Trophoblast cell (in vitro differentiated cells and primary cell): Measurements from ENCODE around the gene AHCYL2.
"Not testable (repeated sequence)": the region's sequence is repeated elsewhere in the genome, so short reads cannot be mapped to it uniquely, and the experiment has no call there.

Experiments
- DNase-seq, 2 donors: peaks; one replicate each; pipeline ENCODE4 v3.0.0-alpha.2; 2016
- H2AFZ ChIP-seq: 2 replicates; pipeline ENCODE4 v1.6.1; 2013; ENCODE audit warnings: low read length, moderate library complexity, mild to moderate bottlenecking; ENCODE audit not compliant: insufficient read depth, poor library complexity
- H2AK5ac ChIP-seq: 2 replicates; pipeline ENCODE4 v1.6.1; 2013; ENCODE audit warnings: mild to moderate bottlenecking, low read length
- H2BK120ac ChIP-seq: 2 replicates; pipeline ENCODE4 v1.6.1; 2013; ENCODE audit warnings: low read length, mild to moderate bottlenecking, moderate library complexity; ENCODE audit not compliant: insufficient read depth, poor library complexity
- H2BK12ac ChIP-seq: 2 replicates; pipeline ENCODE4 v1.6.1; 2013; ENCODE audit warnings: mild to moderate bottlenecking, low read length, moderate library complexity
- H2BK5ac ChIP-seq: 2 replicates; pipeline ENCODE4 v1.6.1; 2013; ENCODE audit warnings: low read length, low read depth, moderate library complexity, mild to moderate bottlenecking; ENCODE audit not compliant: poor library complexity
- H3K14ac ChIP-seq: 2 replicates; pipeline ENCODE4 v1.6.1; 2013; ENCODE audit warnings: mild to moderate bottlenecking, low read length
- H3K18ac ChIP-seq: 2 replicates; pipeline ENCODE4 v1.6.1; 2013; ENCODE audit warnings: mild to moderate bottlenecking, low read length
- H3K23ac ChIP-seq: 2 replicates; pipeline ENCODE4 v1.6.1; 2013; ENCODE audit warnings: low read length
- H3K27ac ChIP-seq: 2 replicates; pipeline ENCODE4 v1.5.1; 2013; ENCODE audit warnings: low read depth, mild to moderate bottlenecking, inconsistent platforms, low read length, moderate library complexity
- H3K27me3 ChIP-seq: 2 replicates; pipeline ENCODE4 v1.6.1; 2013; ENCODE audit warnings: inconsistent platforms, mild to moderate bottlenecking, low read length, moderate library complexity; ENCODE audit not compliant: insufficient read depth
- H3K36me3 ChIP-seq, 2 experiments: 1 replicate in 1 of 2; 2 replicates in 1 of 2; pipeline ENCODE4 v1.6.1; 2013; ENCODE audit warnings: low read length in 2 of 2, mild to moderate bottlenecking in 2 of 2, moderate library complexity in 1 of 2; ENCODE audit not compliant: insufficient read depth in 2 of 2, control insufficient read depth in 1 of 2
- H3K4ac ChIP-seq: 2 replicates; pipeline ENCODE4 v1.6.1; 2013; ENCODE audit warnings: low read depth, mild to moderate bottlenecking, low read length, moderate library complexity
- H3K4me1 ChIP-seq, 2 experiments: 1 replicate in 1 of 2; 2 replicates in 1 of 2; pipeline ENCODE4 v1.6.1; 2013; ENCODE audit warnings: low read length in 2 of 2, mild to moderate bottlenecking in 2 of 2, moderate library complexity in 1 of 2; ENCODE audit not compliant: insufficient read depth in 2 of 2, control insufficient read depth in 1 of 2
- H3K4me2 ChIP-seq: 2 replicates; pipeline ENCODE4 v1.6.1; 2013; ENCODE audit warnings: inconsistent platforms, mild to moderate bottlenecking, low read length, moderate library complexity
- H3K4me3 ChIP-seq: 2 replicates; pipeline ENCODE4 v1.5.1; 2013; ENCODE audit warnings: mild to moderate bottlenecking, low read depth, low read length, inconsistent platforms
- H3K79me1 ChIP-seq: one replicate; pipeline ENCODE4 v1.6.1; 2013; ENCODE audit warnings: low read length
- H3K79me2 ChIP-seq: 2 replicates; pipeline ENCODE4 v1.6.1; 2013; ENCODE audit warnings: low read length, mild to moderate bottlenecking; ENCODE audit not compliant: control insufficient read depth, insufficient read depth, poor library complexity
- H3K9ac ChIP-seq: 2 replicates; pipeline ENCODE4 v1.6.1; 2013; ENCODE audit warnings: mild to moderate bottlenecking, low read length
- H3K9me3 ChIP-seq: 2 replicates; pipeline ENCODE4 v1.6.1; 2013; ENCODE audit warnings: low read depth, mild to moderate bottlenecking, control low read depth, inconsistent platforms, low read length; ENCODE audit not compliant: insufficient read depth
- H4K12ac ChIP-seq: 2 replicates; pipeline ENCODE4 v1.6.1; 2013; ENCODE audit warnings: low read depth, mild to moderate bottlenecking, low read length, moderate library complexity
- H4K8ac ChIP-seq: 2 replicates; pipeline ENCODE4 v1.6.1; 2013; ENCODE audit warnings: low read depth, mild to moderate bottlenecking, low read length, moderate library complexity
- H4K91ac ChIP-seq: one replicate; pipeline ENCODE4 v1.6.1; 2013; ENCODE audit warnings: low read depth, mild to moderate bottlenecking, low read length, moderate library complexity
- WGBS: extraction: QIAGEN DNeasy Blood & Tissue Kit; methylation state at CpG from one replicate; pipeline ENCODE4 v1.1.7; 2013; ENCODE audit warnings: missing lambda C conversion rate; ENCODE audit not compliant: insufficient read length, insufficient coverage; ENCODE audit errors: extremely low coverage; 5-methylcytosine and 5-hydroxymethylcytosine counted together

AHCYL2 gene

DNA sequence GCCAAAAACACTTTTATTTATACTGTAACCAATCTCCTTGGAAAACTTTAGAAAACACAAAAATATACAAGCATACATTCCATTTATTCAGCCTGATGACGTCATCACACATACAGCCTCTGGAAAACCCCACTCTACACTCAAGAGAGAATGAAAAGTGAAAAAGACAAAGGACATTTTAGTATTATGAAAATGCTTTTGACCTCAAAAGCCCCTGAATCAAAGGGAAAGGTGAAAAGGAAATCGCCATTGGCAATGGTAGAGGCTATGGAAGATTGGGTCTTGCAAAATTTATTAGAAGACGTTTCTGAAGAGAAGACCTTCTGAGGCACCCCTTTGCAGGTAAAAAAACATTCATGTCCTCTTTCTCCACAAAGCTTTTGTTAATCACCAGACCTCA, 126.5 kb downstream of the AHCYL2 start:
- H3K27me3 ChIP-seq: no peaks in the 10 kb centered on the region
- no peaks in the 10 kb centered on the region for H3K4me1 ChIP-seq
- no peak overlapping the region for H2BK5ac ChIP-seq
- WGBS: no CpG with 5 or more reads among the region's 3 CpGs
- no peak overlapping the region for H4K91ac ChIP-seq
- no peak overlapping the region for H3K4me3 ChIP-seq
- H3K4ac ChIP-seq: no peak overlapping the region
- H3K23ac ChIP-seq: no peak overlapping the region
- H3K9ac ChIP-seq: no peak overlapping the region
- H3K79me1 ChIP-seq: no peaks in the 10 kb centered on the region
- H3K79me2 ChIP-seq: no peaks in the 10 kb centered on the region
- H3K27ac ChIP-seq: no peak overlapping the region
- no peak overlapping the region for H2BK120ac ChIP-seq
- no peak overlapping the region for H4K8ac ChIP-seq
- H3K14ac ChIP-seq: no peak overlapping the region
- no peak overlapping the region for H2AK5ac ChIP-seq
- no peaks in the 10 kb centered on the region for H3K36me3 ChIP-seq
- no peak for DNase-seq
- H2AFZ ChIP-seq: no peak overlapping the region
- no peak overlapping the region for H3K4me2 ChIP-seq
- no peak overlapping the region for H2BK12ac ChIP-seq
- H4K12ac ChIP-seq: no peak overlapping the region
- no peak overlapping the region for H3K18ac ChIP-seq
- no peaks in the 10 kb centered on the region for H3K9me3 ChIP-seq

DNA sequence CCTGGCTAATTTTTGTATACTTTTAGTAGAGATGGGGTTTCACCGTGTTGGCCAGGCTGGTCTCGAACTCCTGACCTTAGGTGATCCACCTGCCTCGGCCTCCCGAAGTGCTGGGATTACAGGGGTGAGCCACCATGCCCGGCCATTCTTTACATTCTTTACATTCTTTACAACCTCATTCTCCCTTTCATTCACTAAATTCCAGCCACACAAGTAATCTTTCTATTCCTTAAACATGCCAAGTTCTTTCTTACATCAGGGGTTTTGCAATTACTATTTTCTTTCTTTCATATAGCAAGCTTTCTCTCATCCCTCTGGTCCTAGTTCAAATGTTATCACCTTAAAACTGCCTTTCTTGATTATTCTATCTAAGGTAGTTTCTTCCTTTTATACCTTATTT, 128.3 kb downstream of the AHCYL2 start:
- H4K8ac ChIP-seq, H3K23ac ChIP-seq, H3K27me3 ChIP-seq, H3K4ac ChIP-seq, H3K36me3 ChIP-seq, H2AK5ac ChIP-seq, H3K27ac ChIP-seq, H3K9ac ChIP-seq, H4K91ac ChIP-seq, H2BK12ac ChIP-seq, H3K4me2 ChIP-seq, H2BK5ac ChIP-seq, DNase-seq, H3K9me3 ChIP-seq, H2AFZ ChIP-seq, H4K12ac ChIP-seq, H3K79me1 ChIP-seq, H3K79me2 ChIP-seq, H3K18ac ChIP-seq, H3K4me1 ChIP-seq, H3K4me3 ChIP-seq, H2BK120ac ChIP-seq, H3K14ac ChIP-seq: not testable (repeated sequence)
- WGBS: no CpG with 5 or more reads among the region's 5 CpGs

DNA sequence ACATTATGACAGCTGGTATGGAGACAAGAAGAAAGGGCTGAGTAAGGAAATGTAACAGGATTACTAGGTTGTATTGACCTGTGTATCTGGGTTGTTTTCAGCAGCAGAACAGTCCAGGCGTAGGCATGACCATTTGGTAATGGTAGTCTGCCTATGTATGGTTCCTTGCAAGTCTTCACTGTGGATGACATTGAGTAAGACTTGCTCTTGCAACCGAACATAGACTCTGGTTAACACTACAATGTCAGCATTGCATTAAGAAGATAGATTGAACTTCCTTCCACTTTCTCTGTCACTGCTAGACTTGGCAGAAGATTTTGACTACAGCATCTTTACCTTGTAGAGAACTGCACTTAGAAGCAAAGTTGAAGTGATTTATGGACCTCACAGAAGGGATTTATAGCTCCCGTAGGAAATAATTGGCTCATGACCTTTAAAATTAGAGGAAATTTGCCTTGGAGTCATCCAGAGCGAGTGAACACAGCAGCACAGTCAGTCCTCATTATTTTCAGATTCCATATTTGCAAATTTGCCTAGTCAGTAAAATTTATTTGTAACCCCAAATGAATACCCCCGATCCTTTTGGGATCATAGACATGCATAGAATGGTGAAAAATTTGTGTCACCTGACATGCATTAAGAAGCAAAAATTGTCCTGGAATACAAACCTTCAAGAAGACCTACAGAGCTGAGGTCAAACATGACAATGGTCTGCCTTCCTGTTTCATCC, 129.8 kb downstream of the AHCYL2 start:
- Histone ChIP-seq H3K79me2 (no peaks in the 10 kb centered on the region), H3K4ac (no peak overlapping the region), H4K8ac (no peak overlapping the region), H2AFZ (no peak overlapping the region), H2BK5ac (no peak overlapping the region), H3K4me3 (no peak overlapping the region), H4K12ac (no peak overlapping the region), H2AK5ac (no peak overlapping the region), H2BK120ac (no peak overlapping the region), H3K27me3 (no peaks in the 10 kb centered on the region), H3K4me1 (no peaks in the 10 kb centered on the region), H3K4me2 (no peak overlapping the region), H3K9me3 (no peaks in the 10 kb centered on the region), H3K23ac (no peak overlapping the region), H3K79me1 (no peaks in the 10 kb centered on the region), H3K9ac (no peak overlapping the region), H3K14ac (no peak overlapping the region), H3K27ac (no peak overlapping the region), H4K91ac (no peak overlapping the region), H3K36me3 (no peaks in the 10 kb centered on the region), H2BK12ac (no peak overlapping the region), H3K18ac (no peak overlapping the region)
- no CpG with 5 or more reads among the region's 5 CpGs for WGBS
- DNase-seq: no peak

DNA sequence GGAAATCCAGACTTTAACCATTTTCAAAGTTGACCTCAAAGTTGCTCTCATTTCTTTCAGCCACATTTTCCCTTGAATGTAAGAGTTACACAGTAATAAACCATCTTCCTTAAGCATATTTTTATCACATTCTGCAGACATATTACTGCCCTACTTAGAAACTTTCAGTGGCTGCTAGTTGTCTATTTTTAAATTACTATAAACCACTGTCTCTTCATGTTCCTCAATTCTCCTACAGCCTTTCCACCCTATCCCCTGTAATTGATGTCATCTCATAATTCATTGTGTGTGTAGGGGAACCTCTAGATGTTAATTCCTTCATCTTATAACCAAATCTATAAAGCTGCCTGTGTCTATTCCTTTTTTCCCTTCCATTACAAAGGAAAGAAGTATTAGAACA, 131.3 kb downstream of the AHCYL2 start:
- Histone ChIP-seq H3K23ac (no peak overlapping the region), H4K12ac (no peak overlapping the region), H3K14ac (no peak overlapping the region), H2AK5ac (no peak overlapping the region), H3K4me1 (no peaks in the 10 kb centered on the region), H3K18ac (no peak overlapping the region), H3K27me3 (no peaks in the 10 kb centered on the region), H3K36me3 (no peaks in the 10 kb centered on the region), H3K9me3 (no peaks in the 10 kb centered on the region), H3K4me2 (no peak overlapping the region), H4K91ac (no peak overlapping the region), H2BK5ac (no peak overlapping the region), H3K4me3 (no peak overlapping the region), H3K27ac (no peak overlapping the region), H2BK12ac (no peak overlapping the region), H3K79me1 (no peaks in the 10 kb centered on the region), H3K4ac (no peak overlapping the region), H3K79me2 (no peaks in the 10 kb centered on the region), H2AFZ (no peak overlapping the region), H3K9ac (no peak overlapping the region), H4K8ac (no peak overlapping the region), H2BK120ac (no peak overlapping the region)
- DNase-seq: no peak
